GM23248 (cell line): ENCODE data around the gene THAP8.

Experiments
- EZH2 ChIP-seq: fragments of 200-600 bp; sonication (generic); IDR thresholded peaks from 2 replicates; pipeline ENCODE4 v1.6.1; 2018; ENCODE audit warnings: antibody characterized with exemption, mild to moderate bottlenecking; ENCODE audit not compliant: insufficient read depth, poor library complexity, severe bottlenecking
- EZH2phosphoT487 ChIP-seq: fragments of 200-600 bp; sonication (generic); IDR thresholded peaks from 2 replicates; pipeline ENCODE4 v1.6.1; 2018; ENCODE audit warnings: antibody characterized with exemption, moderate library complexity, mild to moderate bottlenecking, low read depth; ENCODE audit not compliant: insufficient read depth

GRCh38 chr19:36027696-36028095 is 26.4 kb downstream of the THAP8 start:
- TF ChIP-seq EZH2 (no peak), EZH2phosphoT487 (no peak)
